NCI-H2227 (cell line): ENCODE data around the gene PHLPP2.

Source experiments
- DNase-seq: peaks from one replicate; lab custom pipeline; 2025; ENCODE audit not compliant: unreplicated experiment; lab: John Stamatoyannopoulos, UW

Gene PHLPP2, protein sequence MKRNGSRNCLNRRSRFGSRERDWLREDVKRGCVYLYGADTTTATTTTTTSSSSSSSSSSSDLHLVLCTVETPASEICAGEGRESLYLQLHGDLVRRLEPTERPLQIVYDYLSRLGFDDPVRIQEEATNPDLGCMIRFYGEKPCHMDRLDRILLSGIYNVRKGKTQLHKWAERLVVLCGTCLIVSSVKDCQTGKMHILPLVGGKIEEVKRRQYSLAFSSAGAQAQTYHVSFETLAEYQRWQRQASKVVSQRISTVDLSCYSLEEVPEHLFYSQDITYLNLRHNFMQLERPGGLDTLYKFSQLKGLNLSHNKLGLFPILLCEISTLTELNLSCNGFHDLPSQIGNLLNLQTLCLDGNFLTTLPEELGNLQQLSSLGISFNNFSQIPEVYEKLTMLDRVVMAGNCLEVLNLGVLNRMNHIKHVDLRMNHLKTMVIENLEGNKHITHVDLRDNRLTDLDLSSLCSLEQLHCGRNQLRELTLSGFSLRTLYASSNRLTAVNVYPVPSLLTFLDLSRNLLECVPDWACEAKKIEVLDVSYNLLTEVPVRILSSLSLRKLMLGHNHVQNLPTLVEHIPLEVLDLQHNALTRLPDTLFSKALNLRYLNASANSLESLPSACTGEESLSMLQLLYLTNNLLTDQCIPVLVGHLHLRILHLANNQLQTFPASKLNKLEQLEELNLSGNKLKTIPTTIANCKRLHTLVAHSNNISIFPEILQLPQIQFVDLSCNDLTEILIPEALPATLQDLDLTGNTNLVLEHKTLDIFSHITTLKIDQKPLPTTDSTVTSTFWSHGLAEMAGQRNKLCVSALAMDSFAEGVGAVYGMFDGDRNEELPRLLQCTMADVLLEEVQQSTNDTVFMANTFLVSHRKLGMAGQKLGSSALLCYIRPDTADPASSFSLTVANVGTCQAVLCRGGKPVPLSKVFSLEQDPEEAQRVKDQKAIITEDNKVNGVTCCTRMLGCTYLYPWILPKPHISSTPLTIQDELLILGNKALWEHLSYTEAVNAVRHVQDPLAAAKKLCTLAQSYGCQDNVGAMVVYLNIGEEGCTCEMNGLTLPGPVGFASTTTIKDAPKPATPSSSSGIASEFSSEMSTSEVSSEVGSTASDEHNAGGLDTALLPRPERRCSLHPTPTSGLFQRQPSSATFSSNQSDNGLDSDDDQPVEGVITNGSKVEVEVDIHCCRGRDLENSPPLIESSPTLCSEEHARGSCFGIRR (N-terminal part only)

GRCh38 chr16:71724320-71724751 lies at the start of gene PHLPP2:
Gene PHLPP2, minus strand, starts transcription at chr16:71724701. Its CDS starts 9,906 bp downstream, at chr16:71714795.
- no peak for DNase-seq

DNA sequence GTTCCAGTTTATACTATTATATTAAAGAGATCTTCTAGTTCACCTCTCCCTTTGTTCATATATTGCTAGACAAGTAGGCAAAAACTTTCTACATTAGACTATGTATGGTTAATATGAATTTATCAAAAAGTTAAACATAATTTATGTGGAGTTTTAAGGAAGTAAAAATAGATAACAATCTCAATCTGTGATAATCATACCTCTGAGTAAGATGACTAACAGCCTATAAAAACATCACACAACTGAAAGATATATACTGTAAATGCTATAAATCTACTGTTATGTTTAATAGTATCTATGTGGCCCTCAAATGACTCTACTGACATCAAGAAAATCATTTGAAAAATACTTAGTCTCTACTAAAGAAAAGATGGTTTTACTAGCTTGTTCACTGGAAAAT lies 47.1 kb upstream of the PHLPP2 start:
- no peak for DNase-seq

DNA sequence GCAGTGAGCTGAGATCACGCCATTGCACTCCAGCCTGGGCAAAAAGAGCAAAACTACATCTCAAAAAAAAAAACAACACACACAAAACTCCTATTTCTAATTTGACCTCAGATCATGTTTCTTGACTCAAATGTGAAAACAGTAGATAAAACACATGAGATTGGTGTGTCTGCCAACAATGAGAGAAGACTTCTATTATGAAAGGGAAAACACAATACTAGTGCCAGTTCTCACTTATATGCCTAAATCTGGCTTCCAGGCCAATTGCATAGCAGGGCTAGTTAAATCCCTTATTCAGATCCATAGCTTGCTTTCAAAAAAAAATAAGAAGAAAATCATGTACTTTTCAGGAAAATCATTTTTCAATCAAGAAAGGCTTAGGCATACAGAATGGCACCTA lies 44.7 kb upstream of the PHLPP2 start:
- DNase-seq = no peak

- DNase-seq = no peak
These were observed 42.8 kb upstream of the PHLPP2 start for GRCh38 chr16:71767060-71767900.

DNA sequence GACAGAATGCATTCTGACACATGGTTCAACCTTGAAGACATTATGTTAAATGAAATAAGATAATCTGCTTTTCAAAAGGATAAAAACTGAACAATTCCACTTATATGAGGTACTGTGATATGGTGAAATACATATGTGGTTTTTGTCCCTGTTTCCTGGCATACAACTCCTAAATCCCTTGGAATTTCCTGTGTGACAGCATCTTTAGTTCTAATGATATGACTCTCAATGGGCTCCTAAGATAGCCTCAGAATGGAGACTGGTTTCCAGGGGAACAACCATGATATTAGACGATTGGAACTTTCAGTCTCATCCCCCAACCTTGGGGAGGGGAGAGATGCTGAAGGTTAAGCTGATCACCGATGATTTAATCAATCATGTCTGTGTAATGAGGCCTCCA lies 37.7 kb upstream of the PHLPP2 start:
- no peak for DNase-seq

- no peak for DNase-seq
These were observed 36.6 kb upstream of the PHLPP2 start for GRCh38 chr16:71761097-71761496.

GRCh38 chr16:71758293-71758760 lies 33.8 kb upstream of the PHLPP2 start:
- no peak for DNase-seq

GRCh38 chr16:71754652-71755051 lies 30.2 kb upstream of the PHLPP2 start:
- no peak for DNase-seq

- no peak for DNase-seq
These were observed 29.6 kb upstream of the PHLPP2 start for GRCh38 chr16:71754108-71754507.

DNA sequence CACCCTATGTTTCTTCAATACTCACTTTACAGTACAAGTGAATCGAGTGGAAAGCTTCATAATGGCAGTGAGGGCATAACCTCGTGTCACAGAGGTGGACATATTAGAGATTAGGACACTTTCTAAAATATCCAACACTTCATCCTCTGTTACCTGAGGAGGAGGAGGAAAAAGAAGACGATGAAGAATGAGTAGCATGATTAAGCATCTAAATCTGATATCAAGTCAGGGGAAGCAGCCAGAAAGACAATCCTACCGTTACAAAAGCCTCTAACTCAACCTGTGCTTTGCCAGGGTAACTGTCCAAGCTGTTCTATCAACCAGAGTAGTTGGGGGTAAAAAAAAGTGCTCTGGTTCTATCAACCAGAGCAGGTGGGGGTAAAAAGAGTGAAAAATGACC lies 23.7 kb upstream of the PHLPP2 start:
- DNase-seq = no peak

DNA sequence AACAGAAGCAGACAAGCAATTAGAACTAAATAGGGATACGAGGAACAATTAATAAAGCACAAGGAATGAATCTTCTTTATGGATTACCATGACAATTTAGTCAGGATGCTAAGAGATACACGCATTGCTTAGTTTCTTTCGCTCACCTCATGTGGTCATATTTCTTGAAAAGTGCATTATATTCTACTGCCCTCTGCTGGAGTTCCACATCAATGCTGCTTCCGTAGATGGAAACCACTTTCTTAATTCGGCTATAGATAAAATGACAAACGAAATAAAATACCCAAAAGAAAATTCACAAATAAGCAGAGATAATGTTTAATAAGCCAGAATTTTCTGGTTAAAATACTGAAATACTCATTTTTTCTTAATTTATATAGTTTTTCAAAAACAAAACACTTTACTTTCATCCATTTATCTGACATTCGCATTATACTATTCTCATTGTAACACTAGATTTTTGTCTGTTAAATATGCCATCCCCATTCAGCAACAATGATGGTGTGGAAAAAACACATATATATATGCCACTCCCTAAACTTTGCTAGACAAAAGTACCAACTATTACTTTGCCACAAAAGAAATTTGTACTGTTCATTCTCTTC lies 22.0 kb upstream of the PHLPP2 start:
- DNase-seq = peak; percentile 40

- DNase-seq = no peak
These were observed 14.4 kb upstream of the PHLPP2 start for GRCh38 chr16:71738855-71739254.

DNA sequence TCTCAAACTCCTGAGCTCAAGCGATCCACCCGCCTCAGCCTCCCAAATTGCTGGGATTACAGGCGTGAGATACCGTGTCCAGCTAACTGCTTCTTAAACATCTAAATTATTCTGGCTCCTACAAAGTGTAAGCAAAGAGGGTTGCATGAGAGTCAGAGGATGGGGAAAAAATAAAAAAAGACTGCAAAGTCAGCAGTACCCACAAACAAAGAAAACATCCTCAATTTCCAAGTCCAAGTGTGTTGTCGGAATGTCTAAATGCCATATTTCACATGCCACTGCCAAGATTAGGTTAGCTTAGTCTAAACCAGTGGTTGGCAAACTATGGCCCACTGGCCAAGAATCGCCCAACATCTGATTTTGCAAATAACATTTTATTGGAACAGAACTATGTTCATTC lies 13.0 kb upstream of the PHLPP2 start:
- no peak for DNase-seq

GRCh38 chr16:71734511-71734910 lies 10.0 kb upstream of the PHLPP2 start:
- no peak for DNase-seq

- no peak for DNase-seq
These were observed 8.1 kb upstream of the PHLPP2 start for GRCh38 chr16:71732587-71732986.

GRCh38 chr16:71727551-71728324 lies 3.2 kb upstream of the PHLPP2 start:
- no peak for DNase-seq

DNA sequence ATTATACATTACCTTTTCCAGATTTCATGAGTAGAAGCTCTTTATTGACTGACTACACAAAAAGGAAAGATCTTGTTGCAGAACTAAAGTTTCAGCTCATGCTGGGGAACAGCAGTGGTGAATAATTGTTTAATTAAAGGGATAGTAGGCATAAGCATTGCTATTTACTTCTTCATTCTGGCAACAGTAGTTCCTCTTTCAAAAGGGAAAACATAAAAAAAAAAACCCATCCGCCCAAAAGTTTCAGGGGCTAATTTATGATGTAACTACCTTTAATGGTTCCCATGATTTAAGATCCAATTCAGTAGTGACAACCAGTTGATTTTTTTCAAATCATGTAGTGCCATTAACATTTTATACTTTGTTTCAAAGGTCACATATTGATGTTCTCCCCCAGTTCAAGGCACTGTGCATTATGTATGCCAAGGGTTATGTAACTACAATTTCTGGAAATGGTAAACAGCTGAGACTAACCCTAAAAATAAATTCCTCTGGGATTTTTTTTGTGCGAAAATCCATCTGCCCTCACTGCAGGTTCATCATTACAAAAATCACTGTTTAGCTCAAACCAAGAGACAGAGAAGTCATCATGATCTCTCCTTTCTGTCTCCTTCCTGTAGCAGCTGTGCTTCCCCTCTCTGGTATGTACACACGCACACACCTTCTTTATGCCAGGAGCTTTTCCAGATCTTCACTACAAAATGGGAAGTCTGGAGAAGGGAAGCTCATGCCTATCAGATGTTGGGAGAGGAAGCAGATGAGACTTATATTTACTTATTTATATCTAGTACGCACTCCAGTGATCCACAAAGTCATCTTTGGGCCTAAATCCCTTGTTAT lies 2.2 kb upstream of the PHLPP2 start:
- no peak for DNase-seq
